Measurements from ENCODE around the gene DMBX1.

DNA sequence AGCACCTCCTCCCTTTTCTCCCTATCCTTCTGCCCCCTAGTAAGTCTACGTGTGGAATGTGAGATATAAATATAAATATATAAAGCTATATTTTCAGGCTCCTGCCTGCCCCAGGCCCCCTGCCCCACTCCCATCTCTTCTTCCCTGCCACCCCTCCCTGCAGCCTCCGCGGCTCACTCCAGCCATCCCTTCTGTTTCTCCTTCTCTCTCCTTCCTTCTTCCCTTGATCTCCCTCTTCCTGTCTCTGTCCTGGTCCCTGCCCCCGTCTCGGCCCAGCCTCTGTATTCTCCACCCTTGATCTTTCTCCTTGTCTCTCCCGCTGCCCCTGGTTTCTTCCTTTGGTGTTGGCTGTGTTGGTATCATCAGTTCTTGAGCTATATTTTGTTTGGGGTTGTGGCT lies 23.2 kb downstream of the DMBX1 start:
- no peak for TF ChIP-seq CTCF (IDR thresholded peaks at IDR 0.05)
- no peak for TF ChIP-seq EP300 (IDR thresholded peaks at IDR 0.05)
- no peak for TF ChIP-seq POLR2A (IDR thresholded peaks at IDR 0.05)
- no peak for TF ChIP-seq POLR2AphosphoS5 (IDR thresholded peaks at IDR 0.05)
